HTERT RPE-1 (cell line): ENCODE results near the gene PAAF1.

ENCODE experiments used
- in situ Hi-C: fragments of 300-500 bp; cut with MboI; formaldehyde crosslinking; loops from 4 replicates; pipeline ENCODE4 v1.14.3; 2020; ENCODE audit warnings: low sequenced_read_pairs

The PAAF1 gene

DNA sequence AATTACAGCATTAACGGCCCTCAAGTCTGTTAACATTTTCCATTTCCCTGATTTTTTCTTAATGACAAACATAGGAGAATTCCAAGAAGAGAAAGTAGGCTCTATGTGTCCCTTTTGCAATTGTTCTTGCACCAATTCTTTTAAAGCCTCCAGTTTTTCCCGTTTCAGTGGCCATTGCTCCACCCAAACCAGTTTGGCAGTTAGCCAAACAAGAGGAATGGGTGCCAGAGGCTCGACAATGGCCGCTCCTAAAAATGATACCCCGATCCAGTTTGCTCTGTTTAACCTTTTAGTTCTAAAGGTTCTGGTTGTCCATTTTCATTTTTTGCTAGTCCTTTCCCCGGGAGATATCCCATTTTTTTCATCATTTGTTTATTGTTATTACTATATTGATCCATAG, 67.3 kb downstream of the PAAF1 start:
- in situ Hi-C loops: no loop called here

DNA sequence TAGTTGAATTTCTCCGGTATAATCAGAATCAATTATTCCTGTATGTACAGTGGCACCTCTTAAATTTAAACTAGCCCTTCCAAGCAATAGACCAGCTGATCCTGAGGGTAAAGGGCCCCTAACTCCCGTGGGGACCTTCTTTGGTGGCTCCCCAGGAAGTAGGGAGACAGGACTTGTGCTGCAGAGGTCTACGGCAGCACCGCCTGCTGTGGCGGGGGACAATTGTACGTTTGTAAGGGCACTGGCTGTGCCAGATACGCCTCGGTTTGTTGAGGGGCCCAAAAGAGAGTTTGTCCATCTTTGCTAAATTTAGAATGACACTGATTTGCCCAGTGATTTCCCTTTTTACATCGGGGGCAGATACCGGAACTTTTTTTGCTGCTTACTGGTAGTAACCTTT, 68.1 kb downstream of the PAAF1 start:
- in situ Hi-C loops: no loop called here

- in situ Hi-C loops: no loop called here
These were observed 68.6 kb downstream of the PAAF1 start for GRCh38 chr11:73945396-73945795.

DNA sequence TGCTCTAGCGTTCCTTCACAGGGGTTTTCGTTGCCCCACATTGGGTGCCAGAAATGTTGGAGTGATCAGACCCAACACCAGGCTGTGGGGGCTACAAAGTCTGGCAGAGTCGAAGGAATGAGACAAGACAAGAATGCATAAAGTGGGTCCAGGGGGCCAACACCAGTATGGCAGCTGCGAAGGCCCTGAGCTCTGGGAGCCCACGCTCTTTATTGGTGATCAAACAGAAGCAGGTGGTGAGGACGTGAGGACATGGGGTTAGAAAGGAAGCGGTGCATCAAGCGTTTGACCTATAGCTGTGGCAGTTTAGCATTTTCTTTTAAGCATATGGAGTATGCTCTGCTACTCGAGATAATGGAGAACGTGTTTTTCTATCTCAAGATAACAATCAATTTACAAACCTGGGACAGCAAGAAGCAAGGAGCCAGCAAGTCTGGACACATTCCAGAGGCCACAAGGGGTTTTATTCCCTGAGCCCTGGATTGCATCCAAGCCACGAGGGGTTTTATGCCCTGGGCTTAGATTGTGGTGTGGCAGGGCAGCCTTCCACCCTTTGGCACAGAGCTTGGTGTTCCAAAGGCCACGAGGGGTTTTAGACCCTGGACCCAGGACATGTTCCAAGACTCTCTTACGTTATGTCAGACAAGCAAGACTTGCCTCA, 70.1 kb downstream of the PAAF1 start:
- in situ Hi-C loops: no loop called here

DNA sequence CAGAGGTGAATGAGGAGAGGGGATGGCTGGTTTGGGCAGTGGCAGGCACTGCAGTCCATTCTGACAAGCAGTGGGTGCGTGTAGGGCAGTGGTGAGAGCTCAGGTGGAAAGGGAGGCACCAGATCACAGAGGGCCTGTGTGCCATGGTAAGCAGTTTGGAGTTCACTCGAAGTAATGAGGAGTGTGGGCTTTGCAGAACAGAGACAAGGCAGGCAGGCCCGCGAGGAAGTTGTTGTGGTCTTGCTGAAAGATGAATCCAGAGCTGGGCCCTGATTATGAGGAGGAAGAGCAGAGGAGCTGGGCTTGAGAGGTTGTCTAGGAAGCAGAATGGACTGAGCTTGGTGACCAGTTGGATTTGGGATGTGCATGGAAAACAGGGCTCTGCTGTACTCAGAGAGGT, 72.4 kb downstream of the PAAF1 start:
- in situ Hi-C loops: no loop called here

GRCh38 chr11:73949912-73950311, 73.1 kb downstream of the PAAF1 start:
- in situ Hi-C loops: no loop called here

DNA sequence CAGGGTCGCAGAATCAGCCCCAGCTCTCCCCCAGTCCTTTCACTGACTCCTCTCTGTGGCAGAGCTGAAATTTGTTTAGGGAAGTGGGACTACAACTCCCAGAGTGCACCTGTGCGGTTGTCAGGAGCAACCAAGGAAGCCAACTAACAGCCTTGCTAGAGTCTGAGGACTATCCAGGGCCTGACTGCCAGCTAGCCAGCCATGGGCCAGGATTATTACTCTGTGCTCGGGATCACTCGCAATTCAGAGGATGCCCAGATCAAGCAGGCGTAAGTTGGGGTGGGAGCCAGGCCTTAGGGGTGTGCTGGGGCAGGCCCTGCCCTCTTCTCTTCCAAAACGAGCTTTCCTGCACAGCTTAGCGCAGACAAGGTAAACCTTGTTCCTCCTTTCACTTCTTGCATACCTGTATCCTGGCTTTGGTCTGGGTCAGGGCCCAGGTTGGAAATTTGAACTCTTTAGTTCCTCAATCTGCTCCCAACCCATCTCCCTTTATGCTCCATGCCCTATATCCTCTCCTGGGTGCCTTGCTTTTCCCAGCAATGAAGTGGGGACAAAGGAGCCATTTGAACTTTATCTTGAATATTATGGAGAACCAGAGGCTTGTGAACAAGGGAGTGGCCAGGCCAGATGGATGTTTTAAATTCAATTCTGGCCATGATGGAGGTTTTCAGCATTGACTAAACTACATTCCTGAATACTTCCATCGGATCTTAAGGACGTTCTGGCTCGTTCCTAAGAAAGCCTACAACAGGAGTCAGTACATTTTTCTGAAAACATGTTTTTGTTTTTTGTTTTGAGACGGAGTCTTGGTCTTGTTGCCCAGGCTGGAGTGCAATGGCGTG, 74.3 kb downstream of the PAAF1 start, which contains the start of gene DNAJB13:
Gene DNAJB13, plus strand, starts transcription at position 158 of the 842 bp plus-strand sequence. Its CDS starts 44 bp downstream, at position 202.
- in situ Hi-C loops: no loop called here

DNA sequence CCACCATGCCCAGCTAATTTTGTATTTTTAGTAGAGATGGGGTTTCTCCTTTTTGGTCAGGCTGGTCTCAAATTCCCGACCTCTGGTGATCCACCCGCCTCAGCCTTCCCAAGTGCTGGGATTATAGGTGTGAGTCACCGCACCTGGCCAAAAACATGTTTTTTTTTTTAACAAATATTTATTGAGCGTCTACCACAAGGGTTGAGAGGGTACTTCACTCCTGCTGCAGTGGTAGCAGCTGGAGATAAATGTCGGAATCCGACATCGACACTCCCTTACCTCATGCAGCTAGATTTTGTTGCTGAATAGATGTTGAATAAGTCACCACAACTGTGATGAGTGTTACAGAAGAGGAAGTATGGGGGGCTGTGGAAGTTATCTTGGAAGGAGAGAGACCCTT, 75.0 kb downstream of the PAAF1 start:
- in situ Hi-C loops: no loop called here

- in situ Hi-C loops: no loop called here
These were observed 80.3 kb downstream of the PAAF1 start for GRCh38 chr11:73956876-73957653.

GRCh38 chr11:73957654-73958361, 81.0 kb downstream of the PAAF1 start:
- in situ Hi-C loops: no loop called here

GRCh38 chr11:73958521-73959141, 81.8 kb downstream of the PAAF1 start:
- in situ Hi-C loops: no loop called here

- in situ Hi-C loops: no loop called here
These were observed 84.5 kb downstream of the PAAF1 start for GRCh38 chr11:73961321-73961720.

DNA sequence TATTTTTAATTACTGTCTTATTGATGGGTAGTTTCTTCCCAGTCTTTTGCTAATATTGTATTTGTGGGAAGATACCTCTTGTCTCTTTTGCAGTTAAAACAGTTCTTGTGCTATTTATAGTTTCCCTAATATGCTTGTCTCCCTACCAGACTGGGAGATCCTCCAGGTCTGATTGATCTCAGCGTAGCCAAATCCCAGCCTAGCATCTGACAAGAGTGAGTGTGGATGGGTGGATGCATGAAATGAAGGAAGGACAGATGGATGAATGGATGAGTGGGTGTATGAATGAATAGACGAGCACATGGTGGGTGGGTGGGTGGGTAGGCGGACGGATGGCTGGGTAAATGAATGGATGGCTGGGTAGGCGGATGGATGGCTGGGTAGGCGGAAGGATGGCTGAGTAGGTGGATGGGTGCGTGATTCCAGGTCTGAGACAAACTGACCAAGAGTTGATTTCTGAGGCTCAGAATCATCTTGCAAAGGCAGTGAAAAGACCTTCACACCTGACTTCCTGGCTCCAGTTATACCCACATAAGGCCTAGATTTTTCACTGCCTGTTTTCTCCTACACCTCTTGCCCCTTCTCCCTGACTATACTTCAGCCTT, 85.4 kb downstream of the PAAF1 start:
- in situ Hi-C loops: no loop called here

- in situ Hi-C loops: no loop called here
These were observed 87.1 kb downstream of the PAAF1 start for GRCh38 chr11:73963861-73964260.

GRCh38 chr11:73965076-73965763, 88.4 kb downstream of the PAAF1 start:
- in situ Hi-C loops: no loop called here

- in situ Hi-C loops: no loop called here
These were observed 88.9 kb downstream of the PAAF1 start for GRCh38 chr11:73965764-73966121.

GRCh38 chr11:73968356-73968966, 91.7 kb downstream of the PAAF1 start:
- in situ Hi-C loops: no loop called here

GRCh38 chr11:73969091-73969490, 92.3 kb downstream of the PAAF1 start:
- in situ Hi-C loops: no loop called here
